ENCODE results near the gene VSIG2.

Gene VSIG2

DNA sequence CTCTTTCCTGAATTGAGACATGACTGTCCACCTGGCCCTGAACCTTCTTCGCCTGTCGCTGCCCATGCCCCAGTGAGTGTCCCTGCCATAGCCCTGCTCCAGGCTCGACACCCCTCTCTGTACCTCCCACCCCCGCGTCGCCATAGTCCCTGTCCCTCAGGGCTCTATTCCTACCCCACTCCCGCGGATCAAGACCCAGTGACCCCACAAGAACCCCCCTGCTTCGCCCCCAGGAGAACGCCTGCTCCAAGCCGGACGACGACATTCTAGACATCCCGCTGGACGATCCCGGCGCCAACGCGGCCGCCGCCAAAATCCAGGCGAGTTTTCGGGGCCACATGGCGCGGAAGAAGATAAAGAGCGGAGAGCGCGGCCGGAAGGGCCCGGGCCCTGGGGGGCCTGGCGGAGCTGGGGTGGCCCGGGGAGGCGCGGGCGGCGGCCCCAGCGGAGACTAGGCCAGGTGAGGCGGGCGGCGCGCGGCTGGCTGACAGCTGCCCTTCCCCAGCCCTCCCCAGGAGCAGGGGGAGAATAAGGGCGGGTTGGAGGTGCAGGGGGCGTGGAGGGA is 6.7 kb downstream of the VSIG2 start:
- TF ChIP-seq, protein P1, sequence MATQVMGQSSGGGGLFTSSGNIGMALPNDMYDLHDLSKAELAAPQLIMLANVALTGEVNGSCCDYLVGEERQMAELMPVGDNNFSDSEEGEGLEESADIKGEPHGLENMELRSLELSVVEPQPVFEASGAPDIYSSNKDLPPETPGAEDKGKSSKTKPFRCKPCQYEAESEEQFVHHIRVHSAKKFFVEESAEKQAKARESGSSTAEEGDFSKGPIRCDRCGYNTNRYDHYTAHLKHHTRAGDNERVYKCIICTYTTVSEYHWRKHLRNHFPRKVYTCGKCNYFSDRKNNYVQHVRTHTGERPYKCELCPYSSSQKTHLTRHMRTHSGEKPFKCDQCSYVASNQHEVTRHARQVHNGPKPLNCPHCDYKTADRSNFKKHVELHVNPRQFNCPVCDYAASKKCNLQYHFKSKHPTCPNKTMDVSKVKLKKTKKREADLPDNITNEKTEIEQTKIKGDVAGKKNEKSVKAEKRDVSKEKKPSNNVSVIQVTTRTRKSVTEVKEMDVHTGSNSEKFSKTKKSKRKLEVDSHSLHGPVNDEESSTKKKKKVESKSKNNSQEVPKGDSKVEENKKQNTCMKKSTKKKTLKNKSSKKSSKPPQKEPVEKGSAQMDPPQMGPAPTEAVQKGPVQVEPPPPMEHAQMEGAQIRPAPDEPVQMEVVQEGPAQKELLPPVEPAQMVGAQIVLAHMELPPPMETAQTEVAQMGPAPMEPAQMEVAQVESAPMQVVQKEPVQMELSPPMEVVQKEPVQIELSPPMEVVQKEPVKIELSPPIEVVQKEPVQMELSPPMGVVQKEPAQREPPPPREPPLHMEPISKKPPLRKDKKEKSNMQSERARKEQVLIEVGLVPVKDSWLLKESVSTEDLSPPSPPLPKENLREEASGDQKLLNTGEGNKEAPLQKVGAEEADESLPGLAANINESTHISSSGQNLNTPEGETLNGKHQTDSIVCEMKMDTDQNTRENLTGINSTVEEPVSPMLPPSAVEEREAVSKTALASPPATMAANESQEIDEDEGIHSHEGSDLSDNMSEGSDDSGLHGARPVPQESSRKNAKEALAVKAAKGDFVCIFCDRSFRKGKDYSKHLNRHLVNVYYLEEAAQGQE (IDR thresholded peaks at IDR 0.05; ENCODE audit: low read depth), result no peak
- TF ChIP-seq ZBTB7A (IDR thresholded peaks at IDR 0.05; ENCODE audit: low read depth), result no peak
- no peak for TF ChIP-seq CEBPB (IDR thresholded peaks at IDR 0.05)
- no peak for TF ChIP-seq NFIC (IDR thresholded peaks at IDR 0.05)
- TF ChIP-seq, protein P2, sequence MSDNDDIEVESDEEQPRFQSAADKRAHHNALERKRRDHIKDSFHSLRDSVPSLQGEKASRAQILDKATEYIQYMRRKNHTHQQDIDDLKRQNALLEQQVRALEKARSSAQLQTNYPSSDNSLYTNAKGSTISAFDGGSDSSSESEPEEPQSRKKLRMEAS (IDR thresholded peaks at IDR 0.05), result no peak
- no peak for TF ChIP-seq RAD21 (IDR thresholded peaks at IDR 0.05; ENCODE audit: low read depth)

DNA sequence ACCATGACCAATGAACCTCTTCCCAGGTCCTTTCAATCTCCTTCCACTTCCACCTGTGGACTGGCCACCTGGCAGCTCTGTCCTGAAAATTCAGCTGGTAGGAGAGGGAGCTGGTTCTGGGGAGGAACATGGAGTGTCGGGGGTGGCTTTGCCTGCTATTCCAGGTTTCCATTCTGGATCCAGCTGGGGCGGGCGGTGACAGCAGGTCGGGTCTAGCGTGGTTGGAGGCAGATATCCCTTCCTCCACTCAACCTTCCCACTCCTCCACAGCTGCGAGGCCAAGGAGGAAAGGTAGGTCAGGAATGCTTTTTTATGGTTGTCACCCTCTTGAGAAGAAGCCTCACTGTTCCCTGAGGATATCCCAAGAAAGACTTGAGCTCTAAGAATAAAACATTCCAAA is 9.0 kb downstream of the VSIG2 start:
- TF ChIP-seq EP300 (IDR thresholded peaks at IDR 0.05; ENCODE audit: borderline replicate concordance) (no peak), ZBTB7A (IDR thresholded peaks at IDR 0.05; ENCODE audit: low read depth) (no peak), TEAD4 (IDR thresholded peaks at IDR 0.05) (no peak), CREB1 (IDR thresholded peaks at IDR 0.05; ENCODE audit: low read depth) (no peak)
- TF ChIP-seq, protein P2 (IDR thresholded peaks at IDR 0.05), result no peak
- TF ChIP-seq, protein P3, sequence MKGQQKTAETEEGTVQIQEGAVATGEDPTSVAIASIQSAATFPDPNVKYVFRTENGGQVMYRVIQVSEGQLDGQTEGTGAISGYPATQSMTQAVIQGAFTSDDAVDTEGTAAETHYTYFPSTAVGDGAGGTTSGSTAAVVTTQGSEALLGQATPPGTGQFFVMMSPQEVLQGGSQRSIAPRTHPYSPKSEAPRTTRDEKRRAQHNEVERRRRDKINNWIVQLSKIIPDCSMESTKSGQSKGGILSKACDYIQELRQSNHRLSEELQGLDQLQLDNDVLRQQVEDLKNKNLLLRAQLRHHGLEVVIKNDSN (IDR thresholded peaks at IDR 0.05), result no peak

DNA sequence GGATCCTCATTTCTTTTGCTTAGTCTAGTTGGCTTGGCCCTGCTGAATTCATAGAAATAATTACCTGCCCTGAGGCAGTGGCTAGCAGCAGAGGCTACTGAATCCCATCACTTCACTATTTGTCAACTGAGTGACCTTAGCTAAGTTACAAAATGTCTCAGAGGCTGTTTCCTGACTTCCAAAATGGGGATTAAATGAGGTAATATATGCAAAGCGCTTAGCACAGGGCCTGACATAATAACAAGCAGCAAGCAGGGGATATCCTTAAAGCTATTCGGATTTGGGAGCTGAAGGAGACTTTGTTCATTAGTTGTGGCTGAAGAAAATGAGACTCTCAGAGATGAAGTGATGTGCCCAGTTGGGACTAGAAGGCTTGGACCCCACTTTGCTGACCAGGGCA is 9.5 kb downstream of the VSIG2 start:
- TF ChIP-seq EGR1 (IDR thresholded peaks at IDR 0.05), result no peak

DNA sequence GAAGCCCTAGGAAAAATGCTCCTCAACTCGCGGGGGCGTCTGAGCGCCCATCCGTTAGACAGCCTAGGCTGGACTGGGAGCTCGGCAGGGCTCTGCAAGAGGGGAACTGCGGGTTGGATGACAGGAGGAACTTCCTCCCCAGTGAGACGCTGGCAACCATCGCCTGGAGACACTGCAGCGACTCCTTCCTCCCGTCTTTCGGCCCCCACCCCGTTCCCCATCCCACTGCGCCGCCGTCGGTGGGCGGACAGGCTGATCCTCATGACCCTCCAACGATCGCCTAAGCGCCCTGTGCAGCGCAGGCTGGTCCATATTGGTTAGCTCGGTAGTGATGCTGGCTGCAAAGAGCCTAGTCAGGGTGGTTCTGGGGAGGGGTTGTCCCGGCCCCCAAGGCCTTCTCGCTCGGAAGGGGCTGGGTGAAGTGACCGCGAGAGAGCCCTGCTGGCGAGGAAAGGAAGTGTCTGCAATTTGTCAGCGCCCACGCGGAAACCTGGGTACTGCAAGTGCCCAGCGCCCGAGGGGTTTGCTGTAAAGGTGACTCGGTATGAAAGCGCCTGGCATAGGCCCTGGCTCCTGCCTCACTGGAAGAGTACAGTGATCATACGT is 11.7 kb downstream of the VSIG2 start:
- TF ChIP-seq NFIC (IDR thresholded peaks at IDR 0.05) (no peak), EP300 (IDR thresholded peaks at IDR 0.05; ENCODE audit: borderline replicate concordance) (no peak), TCF12 (IDR thresholded peaks at IDR 0.05; ENCODE audit: low read depth) (no peak)
- TF ChIP-seq, protein P3 (IDR thresholded peaks at IDR 0.05), result no peak

DNA sequence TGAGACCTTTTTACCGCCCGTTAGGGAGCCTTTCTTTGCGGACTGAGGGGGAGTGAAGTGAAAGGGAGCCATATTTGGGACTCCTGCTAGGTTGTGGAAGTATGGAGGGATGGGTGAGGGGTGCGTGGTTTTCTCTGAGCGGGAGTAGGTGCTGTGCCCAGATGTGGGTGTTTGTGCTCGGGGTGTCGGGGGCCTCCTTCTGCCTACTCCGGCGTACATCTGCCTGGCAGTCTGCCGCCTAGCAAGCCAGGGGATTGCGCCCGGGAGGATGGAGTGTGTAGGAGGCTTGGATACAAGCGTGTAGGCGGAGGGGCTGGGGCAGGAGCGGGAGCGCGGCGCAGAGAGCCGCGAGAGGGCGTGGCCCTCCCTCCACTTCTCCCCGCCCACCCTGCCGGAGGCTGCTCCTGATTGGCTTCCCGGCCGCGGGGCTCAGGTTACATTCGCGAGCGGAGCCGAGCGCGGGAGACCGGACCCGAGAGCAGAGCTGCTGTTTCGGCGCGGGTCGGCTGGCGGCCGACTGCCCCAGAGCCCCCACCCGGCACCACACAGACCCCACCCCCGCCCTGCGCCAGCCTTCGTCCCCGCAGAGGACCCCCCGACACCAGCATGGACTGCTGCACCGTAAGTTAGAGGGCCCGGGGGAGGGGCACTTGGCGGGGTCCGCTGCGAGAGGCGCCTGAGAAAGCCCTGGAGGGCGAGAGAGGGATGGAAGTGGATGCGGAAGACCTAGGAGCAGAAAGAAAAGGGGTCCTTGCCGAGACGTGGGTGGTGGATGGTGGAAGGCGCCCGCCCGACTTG is 12.4 kb downstream of the VSIG2 start, which contains the start of gene NRGN:
TSS of gene NRGN (plus strand) at position 464 of the 798 bp plus-strand sequence. CDS start at position 607, 143 bp downstream.
- TF ChIP-seq CREB1 (IDR thresholded peaks at IDR 0.05; ENCODE audit: low read depth) (no peak), RAD21 (IDR thresholded peaks at IDR 0.05; ENCODE audit: low read depth) (no peak), TEAD4 (IDR thresholded peaks at IDR 0.05) (no peak), CEBPB (IDR thresholded peaks at IDR 0.05) (no peak), NFIC (IDR thresholded peaks at IDR 0.05) (no peak; the same call in 1 of the 2 replicates), ZBTB7A (IDR thresholded peaks at IDR 0.05; ENCODE audit: low read depth) (0 out of 2 replicates have a peak, but pooled peaks have one; percentile 32), FOXM1 (IDR thresholded peaks at IDR 0.05; ENCODE audit: borderline replicate concordance, low read depth) (no peak), TCF12 (IDR thresholded peaks at IDR 0.05; ENCODE audit: low read depth) (no peak; the same call in 1 of the 2 replicates), EGR1 (IDR thresholded peaks at IDR 0.05) (peak; percentile 88), YY1 (IDR thresholded peaks at IDR 0.05; ENCODE audit: low read depth) (0 out of 2 replicates have a peak, but pooled peaks have one; percentile 32), TAF1 (IDR thresholded peaks at IDR 0.05; ENCODE audit: low read depth) (peak; percentile 41; the same call in 1 of the 2 replicates), EP300 (IDR thresholded peaks at IDR 0.05; ENCODE audit: borderline replicate concordance) (no peak)
- TF ChIP-seq, protein P2 (IDR thresholded peaks at IDR 0.05), result no peak
- TF ChIP-seq, protein P3 (IDR thresholded peaks at IDR 0.05), result no peak
- TF ChIP-seq, protein P1 (IDR thresholded peaks at IDR 0.05; ENCODE audit: low read depth), result no peak

Measured in Ishikawa (cell line).